Adipocyte (in vitro differentiated cells): ENCODE data around the gene PRRX2.

Source experiments
- DNase-seq: peaks from one replicate; pipeline ENCODE4 v3.0.0-alpha.2; 2015; ENCODE audit warnings: low read depth
- H3K27me3 ChIP-seq: replicated peaks from 2 replicates; pipeline ENCODE4 v1.7.0; 2013; ENCODE audit warnings: mild to moderate bottlenecking, low read length, moderate library complexity; ENCODE audit not compliant: control insufficient read depth, insufficient read depth
- H3K36me3 ChIP-seq: 2 replicates; pipeline ENCODE4 v1.7.0; 2013; ENCODE audit warnings: low read length, mild to moderate bottlenecking, moderate library complexity; ENCODE audit not compliant: control insufficient read depth, insufficient read depth, severe bottlenecking
- H3K4me1 ChIP-seq: 2 replicates; pipeline ENCODE4 v1.7.0; 2013; ENCODE audit warnings: mild to moderate bottlenecking, low read length, moderate library complexity; ENCODE audit not compliant: control insufficient read depth, insufficient read depth
- H3K4me3 ChIP-seq: 2 replicates; pipeline ENCODE4 v1.7.0; 2013; ENCODE audit warnings: mild to moderate bottlenecking, low read length, moderate library complexity
- H3K9ac ChIP-seq: 2 replicates; pipeline ENCODE4 v1.7.0; 2013; ENCODE audit warnings: mild to moderate bottlenecking, low read length, moderate library complexity
- H3K9me3 ChIP-seq: 2 replicates; pipeline ENCODE4 v1.7.0; 2013; ENCODE audit warnings: mild to moderate bottlenecking, low read length, moderate library complexity; ENCODE audit not compliant: control insufficient read depth

PRRX2 gene

DNA sequence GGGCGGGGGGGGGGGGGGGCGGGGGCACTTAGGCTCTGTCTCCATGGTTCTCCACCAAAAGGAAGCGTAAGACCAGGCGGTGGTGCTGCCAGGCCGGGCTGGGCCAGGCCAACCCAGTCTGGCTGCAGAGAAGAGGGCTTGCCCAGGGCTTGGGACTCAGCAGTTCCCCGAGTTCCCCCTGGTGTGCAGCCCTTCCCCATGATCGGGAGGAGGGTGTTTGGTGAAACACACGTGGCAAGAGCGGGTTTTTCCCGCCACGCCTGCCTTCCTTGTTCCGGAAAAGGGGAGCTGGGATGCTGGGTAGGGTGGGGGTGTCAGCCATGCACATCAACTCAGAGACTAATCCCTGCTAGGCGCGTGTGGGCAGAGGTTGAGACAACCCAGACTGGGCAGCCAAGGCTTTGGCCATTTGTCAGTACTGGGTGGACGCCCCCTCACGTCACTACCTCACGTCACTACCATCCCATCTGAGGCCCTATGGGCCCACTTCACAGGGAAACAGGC, 32.9 kb downstream of the PRRX2 start:
- peak; percentile 73 for DNase-seq
- H3K27me3 ChIP-seq: no peaks in the 10 kb centered on the region

DNA sequence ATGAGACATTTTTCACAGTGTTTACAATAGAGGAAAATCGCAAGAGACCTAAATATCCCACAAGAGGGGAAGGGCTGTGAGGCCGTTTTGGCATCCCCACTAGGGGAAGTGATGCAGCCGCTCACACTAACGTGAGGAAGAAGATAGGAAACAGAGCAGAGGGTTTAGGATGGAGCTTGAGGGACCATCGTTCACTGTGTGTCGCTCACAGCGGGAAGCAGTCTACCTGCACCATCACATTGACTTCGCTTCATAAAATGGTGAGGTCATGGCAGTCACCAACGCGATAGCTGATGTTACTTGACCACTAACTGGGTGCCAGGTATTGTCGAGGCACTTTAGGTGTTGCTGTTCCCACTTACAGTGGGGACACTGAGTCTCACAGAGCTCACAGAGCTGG, 35.6 kb downstream of the PRRX2 start:
- no peak overlapping the region for H3K4me3 ChIP-seq
- no peak for DNase-seq

More for the DNA sequence above, 32.9 kb downstream of the PRRX2 start:
- Histone ChIP-seq H3K4me3 (peak overlapping the region; percentile 77), H3K9ac (peak overlapping the region; percentile 89), H3K4me1 (peaks cover 70% of the 10 kb centered on the region), H3K36me3 (no peaks in the 10 kb centered on the region), H3K9me3 (no peaks in the 10 kb centered on the region)

DNA sequence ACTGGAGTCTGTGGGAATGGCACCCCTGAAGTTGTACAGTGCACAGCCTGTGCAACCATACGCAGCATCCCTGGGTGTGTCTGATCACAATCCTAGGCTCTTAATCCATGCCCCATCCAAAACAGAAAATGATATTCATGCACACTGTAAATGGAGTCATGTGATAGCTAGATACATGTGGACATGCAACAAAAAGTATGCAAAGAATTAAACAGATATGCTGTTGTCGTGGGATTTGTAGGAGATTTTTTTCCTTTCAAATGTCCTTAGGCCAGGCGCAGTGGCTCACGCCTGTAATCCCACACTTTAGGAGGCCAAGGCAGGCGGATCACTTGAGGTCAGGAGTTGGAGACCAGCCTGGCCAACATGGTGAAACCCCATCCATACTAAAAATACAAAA, 36.1 kb downstream of the PRRX2 start:
- Histone ChIP-seq H3K9me3 (no peaks in the 10 kb centered on the region), H3K4me1 (peaks cover 58% of the 10 kb centered on the region), H3K36me3 (no peaks in the 10 kb centered on the region), H3K4me3 (no peak overlapping the region), H3K9ac (no peak overlapping the region), H3K27me3 (no peaks in the 10 kb centered on the region)
- DNase-seq: peak; percentile 40

More for the DNA sequence above, 35.6 kb downstream of the PRRX2 start:
- peaks cover 63% of the 10 kb centered on the region for H3K4me1 ChIP-seq
- no peaks in the 10 kb centered on the region for H3K9me3 ChIP-seq
- H3K27me3 ChIP-seq: no peaks in the 10 kb centered on the region
- no peaks in the 10 kb centered on the region for H3K36me3 ChIP-seq
- no peak overlapping the region for H3K9ac ChIP-seq

DNA sequence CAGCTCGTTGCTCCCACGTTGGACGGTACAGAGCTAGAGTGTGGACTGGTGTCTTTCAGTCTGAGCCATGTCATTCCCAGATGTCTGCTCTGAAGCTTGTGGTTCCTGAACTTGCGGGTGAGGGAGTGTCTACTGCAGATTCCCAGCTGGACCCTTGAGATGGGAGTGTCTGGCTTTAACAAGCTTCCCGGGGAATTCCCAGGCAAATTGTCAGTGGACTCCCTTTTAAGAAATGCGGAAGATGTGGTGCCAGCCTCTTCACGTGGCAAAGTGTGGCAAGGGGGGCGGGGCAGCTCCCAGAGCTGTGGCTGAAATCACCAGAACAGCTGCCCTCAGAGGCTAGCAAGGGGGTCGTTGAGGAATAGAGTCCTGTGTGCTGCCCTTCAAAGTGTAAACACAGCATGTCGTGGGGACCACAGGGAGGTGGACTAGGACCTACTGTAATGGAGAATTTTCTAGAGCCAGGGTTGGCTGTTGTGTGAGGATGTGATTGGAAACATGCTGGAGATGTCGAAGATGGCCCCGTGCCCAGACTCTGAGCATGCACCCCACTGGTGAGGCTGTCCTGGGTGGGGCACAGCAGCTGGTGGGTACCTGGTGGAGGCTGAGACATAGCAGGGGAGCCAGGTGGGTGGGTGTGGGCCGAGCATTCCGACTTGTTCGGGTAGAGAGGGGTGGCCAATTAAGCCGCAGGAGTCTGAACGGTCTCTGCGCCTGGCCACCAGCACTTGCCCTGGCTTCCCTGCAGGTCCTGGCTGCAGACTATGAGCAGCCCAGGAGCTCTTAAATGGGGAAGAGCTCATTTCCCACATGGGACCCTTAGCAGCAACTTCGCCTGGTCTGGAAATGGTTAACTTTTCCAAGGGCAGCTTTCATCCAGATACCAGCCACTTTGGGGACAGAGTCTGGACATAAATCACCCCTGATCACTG, 37.4 kb downstream of the PRRX2 start:
- peak overlapping the region; percentile 67 for H3K4me3 ChIP-seq
- peak; percentile 91 for DNase-seq
- no peaks in the 10 kb centered on the region for H3K36me3 ChIP-seq
- peak overlapping the region; percentile 86 for H3K9ac ChIP-seq
- peaks cover 48% of the 10 kb centered on the region for H3K4me1 ChIP-seq
- no peaks in the 10 kb centered on the region for H3K9me3 ChIP-seq
- H3K27me3 ChIP-seq: no peaks in the 10 kb centered on the region

DNA sequence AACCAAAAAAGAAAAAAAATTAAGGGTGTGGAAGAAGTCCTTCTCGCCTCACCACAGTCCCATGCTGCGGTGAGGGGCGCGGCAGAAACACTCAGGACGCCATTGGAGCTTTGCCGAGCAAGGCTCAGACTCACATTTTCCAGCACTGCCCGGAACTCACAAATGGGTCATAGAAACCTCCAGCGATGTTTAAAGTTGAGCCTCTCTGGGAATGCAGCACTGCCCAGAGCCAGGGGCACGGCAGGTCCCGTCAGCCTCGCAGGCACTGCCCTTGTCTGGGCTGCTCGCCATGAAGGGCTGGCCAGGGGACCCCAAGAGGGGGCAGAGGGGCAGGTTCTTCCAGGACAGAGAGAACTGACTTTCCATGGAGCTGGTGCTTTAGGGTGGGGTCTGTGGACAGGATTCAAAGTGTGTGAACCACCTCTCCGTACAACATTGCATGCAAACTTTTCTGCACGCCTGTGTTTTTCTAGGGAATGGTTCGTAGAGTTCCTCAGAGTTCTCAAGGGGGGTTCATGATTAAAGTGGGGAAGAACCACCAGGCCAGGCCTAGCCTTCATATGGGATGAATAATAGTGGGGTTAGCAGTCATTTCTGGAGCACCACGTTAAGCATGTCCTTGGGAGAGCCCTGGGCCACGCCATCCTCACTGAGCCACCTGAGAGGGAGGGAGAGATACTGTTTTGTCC, 38.4 kb downstream of the PRRX2 start:
- Histone ChIP-seq H3K4me3 (peak overlapping the region; percentile 67), H3K4me1 (peaks cover 41% of the 10 kb centered on the region), H3K27me3 (no peaks in the 10 kb centered on the region), H3K36me3 (no peaks in the 10 kb centered on the region), H3K9ac (peak overlapping the region; percentile 86), H3K9me3 (no peaks in the 10 kb centered on the region)
- DNase-seq: peak; percentile 95

DNA sequence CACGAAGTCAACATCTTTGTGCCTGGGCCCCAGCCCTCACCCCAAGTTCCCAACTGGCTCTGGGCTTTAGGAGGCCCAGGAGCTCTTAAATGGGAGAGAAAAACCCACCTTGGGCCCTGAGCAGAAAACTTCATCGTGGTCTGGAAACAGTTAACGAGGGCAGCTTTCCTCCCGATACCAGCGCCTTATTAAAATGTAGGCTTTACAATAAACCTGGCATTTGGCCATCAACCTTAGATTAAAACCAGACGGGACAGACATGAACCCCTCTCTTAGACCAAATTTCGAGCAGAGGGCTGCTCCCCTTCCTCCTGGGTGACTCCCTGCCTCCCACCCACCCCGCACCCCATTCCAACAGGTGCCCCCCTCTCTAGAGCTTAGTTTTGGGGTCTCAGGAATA, 39.4 kb downstream of the PRRX2 start:
- H3K9ac ChIP-seq: peak overlapping the region; percentile 86
- H3K4me1 ChIP-seq: peaks cover 37% of the 10 kb centered on the region
- H3K27me3 ChIP-seq: no peaks in the 10 kb centered on the region
- H3K36me3 ChIP-seq: no peaks in the 10 kb centered on the region
- peak; percentile 34 for DNase-seq
- no peaks in the 10 kb centered on the region for H3K9me3 ChIP-seq
- no peak overlapping the region for H3K4me3 ChIP-seq

DNA sequence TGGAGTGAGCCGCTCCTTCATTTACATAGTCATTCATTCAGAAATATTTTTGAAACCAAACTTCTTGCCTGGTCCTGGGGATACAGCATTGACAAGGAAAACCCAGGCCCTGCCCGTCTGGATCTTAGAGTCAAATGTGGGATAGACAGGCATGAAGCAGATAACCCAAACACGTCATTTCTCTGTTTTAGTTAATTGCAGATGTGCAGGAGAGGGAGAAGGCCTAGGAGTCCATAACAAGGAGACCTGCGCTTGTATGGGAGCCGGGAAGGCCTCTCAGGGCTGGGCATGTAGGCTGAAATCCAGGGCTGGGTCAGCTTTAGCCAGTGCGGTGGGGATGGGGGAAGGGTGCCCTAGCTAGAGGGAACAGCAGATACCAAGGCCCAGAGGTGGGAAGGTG, 43.3 kb downstream of the PRRX2 start:
- Histone ChIP-seq H3K9ac (no peak overlapping the region), H3K4me1 (peaks cover 35% of the 10 kb centered on the region), H3K27me3 (no peaks in the 10 kb centered on the region), H3K4me3 (no peak overlapping the region), H3K36me3 (no peaks in the 10 kb centered on the region), H3K9me3 (no peaks in the 10 kb centered on the region)
- no peak for DNase-seq

DNA sequence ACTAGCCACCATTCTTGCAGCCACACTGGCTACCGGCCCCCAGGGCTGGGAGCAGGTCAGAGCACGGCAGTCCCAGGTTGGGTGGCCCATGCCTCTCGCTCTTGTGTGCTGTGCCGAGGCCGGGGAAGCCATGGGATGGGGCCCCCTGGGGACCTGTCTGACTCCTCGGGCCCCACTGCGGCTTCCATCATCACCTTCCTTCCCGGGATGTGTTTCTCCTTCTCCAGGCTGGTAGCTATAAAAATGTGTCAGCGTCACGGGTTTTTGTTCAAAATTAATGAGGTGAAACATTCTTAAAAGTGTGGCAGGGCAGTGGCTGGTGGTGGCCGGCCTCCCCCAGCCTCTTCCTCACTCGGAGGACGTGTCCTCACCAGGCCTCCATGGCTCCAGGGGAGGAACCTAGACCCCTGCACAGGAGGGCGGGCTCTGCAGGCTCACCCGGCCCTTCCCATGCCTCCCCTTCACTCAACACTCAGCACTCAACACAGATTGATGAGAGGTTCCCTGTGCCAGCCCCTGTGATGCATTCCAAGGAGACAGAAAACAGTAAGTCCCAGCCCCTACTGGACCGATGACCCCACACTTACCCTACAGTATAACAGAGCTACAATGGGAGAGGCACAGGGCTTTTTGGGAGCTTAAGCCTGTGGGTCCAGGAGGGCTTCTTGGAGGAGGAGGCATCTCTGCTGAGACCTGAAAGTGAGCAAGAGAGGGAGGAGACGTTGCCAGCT, 44.2 kb downstream of the PRRX2 start:
- DNase-seq: no peak
- Histone ChIP-seq H3K4me3 (no peak overlapping the region), H3K4me1 (peaks cover 31% of the 10 kb centered on the region), H3K36me3 (no peaks in the 10 kb centered on the region), H3K9me3 (no peaks in the 10 kb centered on the region), H3K27me3 (no peaks in the 10 kb centered on the region), H3K9ac (no peak overlapping the region)

DNA sequence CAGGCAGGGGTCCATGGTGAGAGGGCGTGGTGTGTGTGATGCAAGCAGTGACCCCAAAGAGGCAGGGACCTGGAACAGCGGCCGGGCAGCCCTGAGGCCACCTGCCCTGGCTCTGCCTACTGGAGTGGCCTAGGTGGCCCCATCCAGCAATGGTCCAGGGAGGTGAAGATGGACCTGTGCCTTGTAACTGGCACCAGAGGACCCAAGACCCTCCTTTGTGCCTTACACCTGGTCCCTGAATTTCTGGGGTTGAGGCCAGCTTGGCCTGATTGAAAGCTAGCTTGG, 44.7 kb downstream of the PRRX2 start:
- Histone ChIP-seq H3K9me3 (no peaks in the 10 kb centered on the region), H3K4me3 (no peak overlapping the region), H3K36me3 (no peaks in the 10 kb centered on the region), H3K27me3 (no peaks in the 10 kb centered on the region), H3K4me1 (peaks cover 36% of the 10 kb centered on the region), H3K9ac (no peak overlapping the region)
- no peak for DNase-seq

DNA sequence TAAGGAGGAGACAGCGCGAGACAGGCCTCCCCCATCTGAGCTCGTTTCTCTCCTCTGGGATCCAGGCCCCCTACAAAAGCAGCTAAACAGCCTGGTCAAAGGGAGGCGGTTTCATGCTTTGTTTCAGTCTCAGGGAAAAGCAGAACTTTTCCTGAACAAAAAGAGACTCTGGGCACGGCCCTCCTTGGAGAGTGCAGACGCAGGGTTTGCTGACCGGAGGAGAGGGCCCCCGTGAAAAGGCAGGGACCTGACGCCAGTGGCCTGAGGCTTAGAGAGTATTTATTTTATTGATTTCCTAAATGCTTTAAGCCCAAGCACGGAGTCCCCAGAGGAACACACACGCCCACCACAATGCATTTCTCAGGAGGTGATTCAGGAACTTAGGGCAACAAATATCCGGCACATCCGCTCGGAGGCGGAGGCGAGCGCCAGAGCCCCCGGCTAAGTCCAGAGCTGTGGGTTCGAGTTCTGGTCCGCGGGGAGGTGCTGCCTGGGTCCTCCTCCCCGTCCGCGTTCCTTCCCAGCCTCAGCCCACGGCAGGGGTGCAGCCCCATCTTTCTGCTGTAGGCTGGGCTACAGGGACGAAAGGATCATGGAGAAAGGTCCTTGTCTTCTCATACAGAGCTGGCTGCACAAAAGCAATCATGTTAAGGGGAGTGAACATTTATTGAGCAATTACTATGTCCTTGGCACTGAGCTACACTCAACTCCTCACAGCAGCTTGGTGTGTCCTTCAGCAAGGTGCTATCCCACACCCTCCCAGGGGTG, 47.4 kb downstream of the PRRX2 start:
- no peaks in the 10 kb centered on the region for H3K27me3 ChIP-seq
- peak overlapping the region; percentile 71 for H3K4me3 ChIP-seq
- no peaks in the 10 kb centered on the region for H3K36me3 ChIP-seq
- peak overlapping the region; percentile 93 for H3K9ac ChIP-seq
- peaks cover 47% of the 10 kb centered on the region for H3K4me1 ChIP-seq
- peak; percentile 94 for DNase-seq
- no peaks in the 10 kb centered on the region for H3K9me3 ChIP-seq
